BJ (cell line): ENCODE results near the gene LAG3. TPM values are rescaled to one million over a fixed set of nuclear protein-coding genes. Genes with fewer than 3 reads are reported as not detected.

Experiments
- CTCF ChIA-PET: fragments of 350-600 bp; formaldehyde crosslinking; extraction: SDS; loops from one replicate; lab custom pipeline; 2021; ENCODE audit warnings: antibody characterized with exemption, inconsistent platforms; lab: Yijun Ruan, JAX
- POLR2A ChIA-PET: fragments of 300-600 bp; sonication (Branson Sonifier 250); formaldehyde crosslinking; extraction: SDS; loops from one replicate; lab custom pipeline; 2021; ENCODE audit warnings: antibody characterized with exemption; lab: Charles Lee
- DNase-seq: peaks from one replicate; pipeline ENCODE4 v3.0.0-alpha.2; 2011; ENCODE audit warnings: low read depth
- H3K27me3 ChIP-seq: 2 replicates; pipeline ENCODE4 v1.6.0; 2011; ENCODE audit warnings: low read length; ENCODE audit not compliant: control insufficient read depth, insufficient read depth
- H3K36me3 ChIP-seq: 2 replicates; pipeline ENCODE4 v1.5.1; 2011; ENCODE audit warnings: low read length; ENCODE audit not compliant: control insufficient read depth, insufficient read depth
- H3K4me3 ChIP-seq: 2 replicates; pipeline ENCODE4 v1.5.1; 2011; ENCODE audit warnings: low read depth, mild to moderate bottlenecking, control low read depth, low read length
- polyA plus RNA-seq: library from polyadenylated mRNA; depleted of rRNA; stranded (reverse); fragments of >200 nt; gene quantifications from 2 replicates; pipeline ENCODE4 v1.2.3, GENCODE V29; 2011
- TF ChIP-seq, protein P1 (sequence below): IDR thresholded peaks from 2 replicates; pipeline ENCODE4 v1.5.1; 2011; ENCODE audit warnings: low read depth, mild to moderate bottlenecking, control low read depth, inconsistent platforms, low read length, moderate library complexity; ENCODE audit not compliant: insufficient read depth

Gene LAG3
- polyA plus RNA-seq, 1 experiment: 0.50 TPM

- TF ChIP-seq, protein P1, sequence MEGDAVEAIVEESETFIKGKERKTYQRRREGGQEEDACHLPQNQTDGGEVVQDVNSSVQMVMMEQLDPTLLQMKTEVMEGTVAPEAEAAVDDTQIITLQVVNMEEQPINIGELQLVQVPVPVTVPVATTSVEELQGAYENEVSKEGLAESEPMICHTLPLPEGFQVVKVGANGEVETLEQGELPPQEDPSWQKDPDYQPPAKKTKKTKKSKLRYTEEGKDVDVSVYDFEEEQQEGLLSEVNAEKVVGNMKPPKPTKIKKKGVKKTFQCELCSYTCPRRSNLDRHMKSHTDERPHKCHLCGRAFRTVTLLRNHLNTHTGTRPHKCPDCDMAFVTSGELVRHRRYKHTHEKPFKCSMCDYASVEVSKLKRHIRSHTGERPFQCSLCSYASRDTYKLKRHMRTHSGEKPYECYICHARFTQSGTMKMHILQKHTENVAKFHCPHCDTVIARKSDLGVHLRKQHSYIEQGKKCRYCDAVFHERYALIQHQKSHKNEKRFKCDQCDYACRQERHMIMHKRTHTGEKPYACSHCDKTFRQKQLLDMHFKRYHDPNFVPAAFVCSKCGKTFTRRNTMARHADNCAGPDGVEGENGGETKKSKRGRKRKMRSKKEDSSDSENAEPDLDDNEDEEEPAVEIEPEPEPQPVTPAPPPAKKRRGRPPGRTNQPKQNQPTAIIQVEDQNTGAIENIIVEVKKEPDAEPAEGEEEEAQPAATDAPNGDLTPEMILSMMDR: no peak
- H3K4me3 ChIP-seq: no peak overlapping the region
- no peak for DNase-seq
- CTCF ChIA-PET: interaction anchor here (0.9 to 17.2 kb wide), 5 partner anchors 16 to 59 kb away, joined by 3 to 222 read pairs (median 7); partner anchors contain the start of genes COPS7A, GPR162 and MLF2
- H3K36me3 ChIP-seq: no peaks in the 10 kb centered on the region
- H3K27me3 ChIP-seq: no peaks in the 10 kb centered on the region
- POLR2A ChIA-PET: no interaction called here
Measured at GRCh38 chr12:6782850-6783566, 10.7 kb downstream of the LAG3 start.

DNA sequence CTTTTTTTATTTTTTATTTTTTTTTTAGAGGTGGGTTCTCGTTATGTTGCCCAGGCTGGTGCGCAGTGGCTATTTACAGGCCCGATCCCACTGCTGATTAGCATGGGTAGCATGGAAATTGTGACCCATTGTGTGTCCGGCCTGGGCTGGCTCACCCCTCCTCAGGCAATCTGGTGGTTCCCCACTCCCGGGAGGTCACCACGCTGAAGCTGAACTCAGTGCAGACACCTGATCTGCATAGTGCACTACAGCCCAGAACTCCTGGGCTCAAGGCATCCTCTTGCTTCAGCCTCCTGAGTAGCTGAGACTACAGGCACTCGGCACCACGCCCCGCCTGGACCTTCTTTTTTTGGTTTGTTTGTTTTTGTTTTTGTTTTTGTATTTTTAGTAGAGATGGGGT, 11.5 kb downstream of the LAG3 start:
- Histone ChIP-seq H3K27me3 (no peaks in the 10 kb centered on the region), H3K36me3 (no peaks in the 10 kb centered on the region), H3K4me3 (no peak overlapping the region)
- ChIA-PET POLR2A (no interaction called here), CTCF (interaction anchor here (0.9 to 17.2 kb wide), 7 partner anchors 9 to 60 kb away, joined by 3 to 222 read pairs (median 4); partner anchors contain the start of genes COPS7A, GPR162, MLF2 and PTMS)
- DNase-seq: no peak
- TF ChIP-seq, protein P1: no peak

- DNase-seq: no peak
- POLR2A ChIA-PET: interaction anchor here (0.6 kb wide), 1 partner anchor 44 kb away, joined by 5 read pairs; no protein-coding TSS in a partner anchor
- TF ChIP-seq, protein P1: no peak
- H3K27me3 ChIP-seq: no peaks in the 10 kb centered on the region
- CTCF ChIA-PET: interaction anchor here (0.6 to 17.2 kb wide), 7 partner anchors 9 to 239 kb away, joined by 3 to 222 read pairs (median 4); partner anchors contain the start of genes COPS7A, GPR162, MLF2 and PTMS
- H3K4me3 ChIP-seq: no peak overlapping the region
- no peaks in the 10 kb centered on the region for H3K36me3 ChIP-seq
Measured at GRCh38 chr12:6784296-6784695, 12.0 kb downstream of the LAG3 start.

GRCh38 chr12:6784761-6785160, 12.4 kb downstream of the LAG3 start:
- POLR2A ChIA-PET: interaction anchor here (0.6 kb wide), 1 partner anchor 43 kb away, joined by 5 read pairs; no protein-coding TSS in a partner anchor
- H3K27me3 ChIP-seq: no peaks in the 10 kb centered on the region
- DNase-seq: no peak
- CTCF ChIA-PET: interaction anchor here (0.6 to 17.2 kb wide), 7 partner anchors 15 to 240 kb away, joined by 3 to 222 read pairs (median 4); partner anchors contain the start of genes COPS7A, GPR162, MLF2 and PTMS
- no peak overlapping the region for H3K4me3 ChIP-seq
- no peaks in the 10 kb centered on the region for H3K36me3 ChIP-seq
- TF ChIP-seq, protein P1: no peak

DNA sequence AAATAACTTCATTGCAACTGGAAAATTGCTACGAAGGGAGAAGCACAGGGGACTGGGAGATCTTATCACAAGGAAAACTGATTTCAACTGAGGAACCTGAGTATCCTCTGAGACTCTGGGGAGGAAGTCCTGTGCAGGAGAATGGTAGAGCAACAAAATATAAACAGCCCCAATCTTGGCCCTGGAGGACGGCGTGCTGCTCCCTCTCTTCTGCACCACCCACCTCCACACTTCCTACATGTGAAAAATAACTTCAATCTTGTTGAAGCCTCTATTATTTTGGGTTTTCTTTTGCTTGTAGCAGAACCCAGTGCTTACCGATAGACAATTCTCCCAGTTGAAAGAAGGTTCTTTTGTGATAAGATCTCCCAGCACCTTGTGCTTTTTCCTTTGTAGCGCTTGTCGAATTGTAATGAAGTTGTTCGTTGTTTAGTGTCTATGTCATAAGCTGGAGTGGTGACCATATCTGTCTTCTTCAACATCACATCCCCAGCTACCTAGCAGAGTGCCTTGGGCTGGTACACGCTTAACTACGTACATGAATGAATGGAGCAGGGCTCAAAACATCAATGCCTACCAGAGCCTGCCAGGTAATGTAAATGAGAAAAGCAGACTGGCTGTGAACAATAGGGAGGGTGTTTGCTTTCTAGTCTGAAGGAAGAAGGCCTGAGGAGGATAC, 14.2 kb downstream of the LAG3 start:
- ChIA-PET CTCF (interaction anchor here (0.7 to 17.2 kb wide), 4 partner anchors 9 to 37 kb away, joined by 3 to 222 read pairs (median 23); partner anchors contain the start of genes GPR162 and MLF2), POLR2A (no interaction called here)
- H3K27me3 ChIP-seq: no peaks in the 10 kb centered on the region
- no peak overlapping the region for H3K4me3 ChIP-seq
- H3K36me3 ChIP-seq: no peaks in the 10 kb centered on the region
- TF ChIP-seq, protein P1: no peak
- no peak for DNase-seq
